GM21526 (cell line): Measurements from ENCODE around the gene SLC35B4.
A peak's percentile ranks its signal among the peaks of the same experiment; 100 is the strongest.

Source experiments
- ATAC-seq: cut with Tn5 transposase; IDR thresholded peaks from one replicate; pipeline ENCODE4 v1.9.1; 2021; ENCODE audit warnings: moderate library complexity; ENCODE audit not compliant: unreplicated experiment, low FRiP score

Gene SLC35B4

GRCh38 chr7:134333943-134334342 lies 17.2 kb upstream of the SLC35B4 start:
- ATAC-seq = no peak

GRCh38 chr7:134332892-134333291 lies 16.2 kb upstream of the SLC35B4 start:
- ATAC-seq = no peak

GRCh38 chr7:134331393-134331792 lies 14.7 kb upstream of the SLC35B4 start:
- ATAC-seq = no peak

DNA sequence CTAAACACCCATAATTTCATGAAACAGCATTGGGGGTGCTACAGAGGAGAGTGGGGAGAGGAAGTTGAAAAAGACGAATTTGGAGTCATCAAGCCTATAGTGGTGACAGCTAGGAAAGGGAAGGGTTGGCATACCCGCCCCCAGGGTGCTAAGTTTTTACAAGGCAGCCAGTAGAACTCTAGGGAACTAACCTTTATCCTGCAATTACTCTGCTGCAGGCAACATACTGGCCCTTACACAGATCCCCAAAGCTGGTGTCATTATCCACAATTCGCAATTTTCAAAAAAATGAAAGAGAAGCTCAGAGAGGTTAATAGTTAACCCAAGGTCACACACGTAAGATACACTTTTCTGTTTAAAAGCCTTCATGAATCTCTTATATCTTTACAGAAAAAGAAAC lies 14.2 kb upstream of the SLC35B4 start:
- ATAC-seq = no peak

DNA sequence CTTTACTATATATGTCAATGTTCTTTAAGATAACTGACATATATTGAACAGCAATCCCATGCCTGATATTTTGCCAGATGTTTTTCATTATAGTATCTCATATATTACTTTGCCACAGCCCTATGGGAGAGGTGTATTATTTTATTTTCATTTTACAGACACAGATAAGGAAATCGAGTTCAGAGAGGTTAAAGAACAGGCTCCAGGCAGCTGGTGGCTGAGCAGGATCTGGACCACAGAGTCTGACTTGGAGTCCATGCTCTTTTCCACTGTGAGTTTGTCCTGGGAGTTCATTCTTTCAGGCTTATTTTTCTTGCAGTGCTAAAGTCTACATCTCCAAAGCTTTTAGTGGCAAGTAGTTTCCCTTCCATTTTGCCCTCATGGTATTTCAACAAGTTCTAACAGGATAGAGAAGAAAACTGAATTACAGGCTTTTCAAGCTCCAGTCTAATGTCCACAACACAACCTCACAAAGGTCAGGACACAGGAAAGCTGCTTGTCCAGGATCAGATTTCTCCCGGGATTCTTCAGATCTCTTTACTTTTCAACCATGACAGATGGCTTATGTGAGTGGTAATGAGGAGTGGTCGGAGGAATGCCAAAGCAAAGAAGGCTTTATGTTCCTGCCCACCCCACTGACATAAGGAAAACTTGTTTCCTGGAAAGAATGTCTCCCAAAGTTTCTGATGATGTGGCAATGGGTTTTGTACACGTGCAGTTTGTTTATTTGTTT lies 13.1 kb upstream of the SLC35B4 start:
- no peak for ATAC-seq

DNA sequence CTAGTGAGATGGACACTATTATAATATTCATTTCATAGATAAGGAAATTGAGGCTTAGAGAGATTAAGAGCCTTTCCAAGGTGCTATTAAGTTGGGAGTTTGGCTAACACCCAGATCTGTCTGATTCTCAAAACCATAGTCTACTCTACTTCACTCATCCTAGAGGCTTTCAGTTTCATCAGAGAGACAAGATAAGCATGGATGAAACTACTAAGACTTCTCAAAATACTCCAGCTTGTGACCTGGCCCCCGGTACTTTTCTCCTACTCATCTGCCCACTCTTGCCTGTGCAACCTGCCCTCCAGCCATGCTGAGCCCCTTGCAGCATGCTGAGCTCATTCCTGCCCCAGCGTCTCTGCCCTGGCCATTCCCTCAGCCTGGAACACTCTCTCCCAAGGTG lies 12.2 kb upstream of the SLC35B4 start:
- ATAC-seq = no peak

- peak; percentile 80 for ATAC-seq
These were observed 11.2 kb upstream of the SLC35B4 start for GRCh38 chr7:134327896-134328295.

GRCh38 chr7:134324107-134324506 lies 7.4 kb upstream of the SLC35B4 start:
- ATAC-seq = no peak

GRCh38 chr7:134320201-134320600 lies 3.5 kb upstream of the SLC35B4 start:
- no peak for ATAC-seq

DNA sequence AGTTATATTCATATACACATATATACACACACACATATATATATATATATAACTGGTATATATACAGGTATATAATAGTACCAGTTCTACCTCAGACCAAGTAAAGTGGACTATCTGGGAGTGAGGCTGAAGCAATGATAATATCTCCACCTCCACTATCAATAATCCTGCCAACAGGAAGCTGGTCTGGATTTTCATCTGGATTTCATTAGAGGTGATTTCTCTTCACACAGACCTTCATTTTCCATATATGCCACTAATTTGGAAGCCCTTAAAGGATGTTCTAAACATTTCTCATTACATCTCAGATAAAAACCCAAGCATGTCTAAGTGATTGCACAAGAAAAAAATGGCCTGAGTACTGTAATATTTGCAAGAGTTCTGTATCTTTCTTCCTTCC lies 1.7 kb upstream of the SLC35B4 start:
- ATAC-seq = no peak

- no peak for ATAC-seq
These were observed 704 bp upstream of the SLC35B4 start for GRCh38 chr7:134317434-134317833.

GRCh38 chr7:134315679-134316538 lies 821 bp downstream of the SLC35B4 start:
- ATAC-seq = peak; percentile 0

GRCh38 chr7:134313543-134313942 lies 3.2 kb downstream of the SLC35B4 start:
- no peak for ATAC-seq

GRCh38 chr7:134312717-134313116 lies 4.0 kb downstream of the SLC35B4 start:
- no peak for ATAC-seq

GRCh38 chr7:134311807-134312206 lies 4.9 kb downstream of the SLC35B4 start:
- no peak for ATAC-seq

GRCh38 chr7:134308548-134308947 lies 8.2 kb downstream of the SLC35B4 start:
- ATAC-seq = no peak

GRCh38 chr7:134307320-134307719 lies 9.4 kb downstream of the SLC35B4 start:
- no peak for ATAC-seq

DNA sequence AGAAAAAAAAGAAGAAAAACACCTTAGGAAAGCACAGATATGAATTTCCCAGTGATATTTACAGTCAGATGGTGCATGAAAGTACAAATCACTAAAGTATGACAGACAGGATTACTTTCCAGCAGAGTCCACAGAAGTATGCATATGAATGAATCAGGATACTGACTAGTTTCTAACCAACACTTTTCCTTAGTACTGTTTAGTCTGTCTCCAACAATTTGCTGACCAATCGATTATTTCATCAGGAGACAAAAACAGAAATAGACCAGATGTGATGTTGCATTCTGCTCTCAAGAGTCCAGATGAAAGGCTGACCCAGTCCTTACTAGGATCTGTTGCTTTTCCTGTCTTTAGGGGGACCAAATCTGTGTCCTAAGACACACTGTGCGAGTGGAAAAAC lies 14.6 kb downstream of the SLC35B4 start:
- no peak for ATAC-seq

- ATAC-seq = no peak
These were observed 15.1 kb downstream of the SLC35B4 start for GRCh38 chr7:134301592-134301991.

GRCh38 chr7:134300988-134301387 lies 15.7 kb downstream of the SLC35B4 start:
- ATAC-seq = no peak

GRCh38 chr7:134298902-134299683 lies 17.6 kb downstream of the SLC35B4 start:
- ATAC-seq = no peak
